Gastroesophageal sphincter (tissue), 4 donors: Measurements from ENCODE around the gene SIN3B. TPM values are rescaled to one million over a fixed set of nuclear protein-coding genes. Genes with fewer than 3 reads are reported as not detected.

Source experiments
- ATAC-seq: fragments of 150-250 bp; one replicate; pipeline ENCODE4 v1.9.1; 2016; ENCODE audit warnings: mild to moderate bottlenecking, moderate library complexity
- H3K27ac ChIP-seq, 4 donors: fragments of 200-600 bp; sonication (generic) in 3 of 4; 1 replicate in 3 of 4; 2 replicates in 1 of 4; pipeline ENCODE4 v1.5.1; 2016 to 2019
- H3K27me3 ChIP-seq: fragments of 200-600 bp; sonication (generic); one replicate; pipeline ENCODE4 v1.5.1; 2019
- H3K36me3 ChIP-seq, 2 donors: fragments of 200-600 bp; sonication (generic); one replicate each; pipeline ENCODE4 v1.5.1; 2019; ENCODE audit warnings: control low read depth in 1 of 2
- H3K4me1 ChIP-seq, 3 donors: fragments of 200-600 bp; sonication (generic); 1 replicate in 2 of 3; 2 replicates in 1 of 3; pipeline ENCODE4 v1.5.1; 2016 to 2019; ENCODE audit warnings: control low read depth in 2 of 3
- H3K4me3 ChIP-seq, 2 donors: fragments of 200-600 bp; sonication (generic); one replicate each; pipeline ENCODE4 v1.5.1; 2019; ENCODE audit warnings: mild to moderate bottlenecking in 1 of 2, moderate library complexity in 1 of 2
- H3K9me3 ChIP-seq, 3 donors: fragments of 200-600 bp; sonication (generic); one replicate each; pipeline ENCODE4 v1.5.1; 2017 to 2019; ENCODE audit warnings: control low read depth in 2 of 3
- EP300 ChIP-seq: sonication (generic); formaldehyde crosslinking; IDR thresholded peaks from one replicate; pipeline ENCODE4 v1.6.1; 2017; ENCODE audit warnings: antibody characterized with exemption, mild to moderate bottlenecking
- POLR2A ChIP-seq, 2 donors: fragments of 450-650 bp; IDR thresholded peaks; one replicate each; pipeline ENCODE4 v1.6.1; 2017; ENCODE audit warnings: antibody characterized with exemption in 2 of 2, mild to moderate bottlenecking in 2 of 2, moderate library complexity in 1 of 2
- POLR2AphosphoS5 ChIP-seq: sonication (generic); formaldehyde crosslinking; IDR thresholded peaks from one replicate; pipeline ENCODE4 v1.6.1; 2017; ENCODE audit warnings: antibody characterized with exemption
- WGBS, 2 donors: methylation state at CpG; one replicate each; pipeline ENCODE4 v1.1.5; 2018; ENCODE audit warnings: low coverage in 1 of 2; 5-methylcytosine and 5-hydroxymethylcytosine counted together
- total RNA-seq, 4 donors: library from RNA; depleted of rRNA; stranded (reverse); fragments of >200 nt; gene quantifications; one replicate each; pipeline ENCODE4 v1.1.0, GENCODE V29; 2016
- TF ChIP-seq, protein P1 (sequence below), 4 experiments: fragments of 200-600 bp in 2 of 4; fragments of 450-650 bp in 2 of 4; sonication (generic) in 1 of 4; IDR thresholded peaks; one replicate each; pipeline ENCODE4 v1.5.1; 2017 to 2019; ENCODE audit warnings: antibody characterized with exemption in 4 of 4, mild to moderate bottlenecking in 2 of 4, moderate library complexity in 2 of 4

Gene SIN3B
- total RNA-seq, 4 donors from 2014 or later, result 19.7 to 55.7 (median 45.8) TPM

DNA sequence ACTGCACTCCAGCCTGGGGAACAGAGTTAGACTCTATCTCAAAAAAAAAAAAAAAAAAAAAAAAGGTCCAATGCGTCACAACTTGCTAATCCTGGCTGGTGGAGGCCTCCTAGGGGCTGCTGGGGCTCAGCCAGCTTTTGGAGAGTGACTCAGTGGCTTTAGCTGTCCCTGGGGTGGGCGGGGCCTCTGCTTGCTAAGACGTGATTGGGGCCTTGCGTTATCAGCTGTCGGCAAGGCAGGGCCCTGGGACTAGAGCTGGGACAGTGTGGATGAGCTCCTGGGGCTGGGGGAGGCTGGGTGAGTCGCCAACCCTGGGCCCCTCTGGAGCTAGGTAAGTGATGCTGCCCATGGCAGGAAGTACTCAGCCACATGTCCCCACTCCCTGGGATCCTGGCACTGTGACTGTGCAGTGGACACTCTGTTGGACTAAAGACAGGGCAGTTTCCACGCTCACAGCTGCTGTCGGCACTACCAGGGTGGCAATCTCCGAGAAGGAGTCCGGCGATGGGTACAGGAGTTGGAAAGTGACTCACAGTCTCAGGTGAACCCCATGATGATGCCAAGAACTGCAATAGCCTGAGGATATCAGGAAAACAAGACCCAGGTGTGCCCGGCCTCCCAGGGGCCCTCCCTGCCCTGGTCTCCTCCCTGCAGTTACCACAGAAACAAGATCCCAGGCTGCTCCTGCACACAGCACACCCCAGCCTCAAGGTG is 91.8 kb downstream of the SIN3B start:
- Histone ChIP-seq H3K9me3 (peaks cover 0 to 36% (median 0%) of the 10 kb centered on the region in 3 donors), H3K36me3 (no peaks in the 10 kb centered on the region), H3K4me1 (no peaks in the 10 kb centered on the region), H3K27ac (no peak overlapping the region), H3K4me3 (no peak overlapping the region), H3K27me3 (no peaks in the 10 kb centered on the region)
- WGBS, 2 donors, result 86% methylated on average over 5 of the region's 12 CpGs; no CpG with 5 or more reads in 1 of the 2 donors
- ATAC-seq, result no peak
- TF ChIP-seq, protein P1, sequence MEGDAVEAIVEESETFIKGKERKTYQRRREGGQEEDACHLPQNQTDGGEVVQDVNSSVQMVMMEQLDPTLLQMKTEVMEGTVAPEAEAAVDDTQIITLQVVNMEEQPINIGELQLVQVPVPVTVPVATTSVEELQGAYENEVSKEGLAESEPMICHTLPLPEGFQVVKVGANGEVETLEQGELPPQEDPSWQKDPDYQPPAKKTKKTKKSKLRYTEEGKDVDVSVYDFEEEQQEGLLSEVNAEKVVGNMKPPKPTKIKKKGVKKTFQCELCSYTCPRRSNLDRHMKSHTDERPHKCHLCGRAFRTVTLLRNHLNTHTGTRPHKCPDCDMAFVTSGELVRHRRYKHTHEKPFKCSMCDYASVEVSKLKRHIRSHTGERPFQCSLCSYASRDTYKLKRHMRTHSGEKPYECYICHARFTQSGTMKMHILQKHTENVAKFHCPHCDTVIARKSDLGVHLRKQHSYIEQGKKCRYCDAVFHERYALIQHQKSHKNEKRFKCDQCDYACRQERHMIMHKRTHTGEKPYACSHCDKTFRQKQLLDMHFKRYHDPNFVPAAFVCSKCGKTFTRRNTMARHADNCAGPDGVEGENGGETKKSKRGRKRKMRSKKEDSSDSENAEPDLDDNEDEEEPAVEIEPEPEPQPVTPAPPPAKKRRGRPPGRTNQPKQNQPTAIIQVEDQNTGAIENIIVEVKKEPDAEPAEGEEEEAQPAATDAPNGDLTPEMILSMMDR (IDR thresholded peaks at IDR 0.05), result no peak
- no peak for TF ChIP-seq POLR2A (IDR thresholded peaks at IDR 0.05)
- no peak for TF ChIP-seq POLR2AphosphoS5
- TF ChIP-seq EP300, result no peak

- Histone ChIP-seq H3K9me3 (peaks cover 0 to 44% (median 0%) of the 10 kb centered on the region in 3 donors), H3K27me3 (no peaks in the 10 kb centered on the region), H3K4me3 (no peak overlapping the region), H3K4me1 (no peaks in the 10 kb centered on the region), H3K27ac (no peak overlapping the region), H3K36me3 (no peaks in the 10 kb centered on the region)
- ATAC-seq, result no peak
- no peak for TF ChIP-seq EP300
- no peak for TF ChIP-seq POLR2AphosphoS5
- TF ChIP-seq, protein P1 (IDR thresholded peaks at IDR 0.05), result no peak
- no peak for TF ChIP-seq POLR2A (IDR thresholded peaks at IDR 0.05)
- 75 to 87% methylated on average over 4 to 6 of the region's 21 CpGs for WGBS, 2 donors
Measured at GRCh38 chr19:16921766-16922591, 92.8 kb downstream of the SIN3B start.

- 40 to 43% methylated on average over 1 of the region's 1 CpG for WGBS, 2 donors
Measured at GRCh38 chr19:16922592-16922934, 93.4 kb downstream of the SIN3B start.

GRCh38 chr19:16922949-16923348 is 93.8 kb downstream of the SIN3B start:
- H3K27ac ChIP-seq, result no peak overlapping the region
- no peaks in the 10 kb centered on the region for H3K36me3 ChIP-seq
- no peak for ATAC-seq
- H3K27me3 ChIP-seq, result no peaks in the 10 kb centered on the region
- WGBS, 2 donors, result 84 to 100% methylated on average over 1 to 5 of the region's 13 CpGs
- H3K4me1 ChIP-seq, result no peaks in the 10 kb centered on the region
- no peak for TF ChIP-seq POLR2AphosphoS5
- no peak for TF ChIP-seq EP300
- TF ChIP-seq, protein P1 (IDR thresholded peaks at IDR 0.05), result no peak
- no peak for TF ChIP-seq POLR2A (IDR thresholded peaks at IDR 0.05)
- peaks cover 0 to 44% (median 0%) of the 10 kb centered on the region in 3 donors for H3K9me3 ChIP-seq
- H3K4me3 ChIP-seq, result no peak overlapping the region

More at GRCh38 chr19:16922592-16922934, 93.4 kb downstream of the SIN3B start:
- no peaks in the 10 kb centered on the region for H3K27me3 ChIP-seq
- H3K9me3 ChIP-seq, result peaks cover 0 to 44% (median 0%) of the 10 kb centered on the region in 3 donors
- TF ChIP-seq EP300, result no peak
- no peak for TF ChIP-seq POLR2AphosphoS5
- TF ChIP-seq, protein P1 (IDR thresholded peaks at IDR 0.05), result no peak
- no peak for TF ChIP-seq POLR2A (IDR thresholded peaks at IDR 0.05)
- no peak for ATAC-seq
- H3K27ac ChIP-seq, result no peak overlapping the region
- H3K4me1 ChIP-seq, result no peaks in the 10 kb centered on the region
- no peaks in the 10 kb centered on the region for H3K36me3 ChIP-seq
- no peak overlapping the region for H3K4me3 ChIP-seq
